HUES48 (cell line): Measurements from ENCODE around the gene RANBP10.

Experiments used
- H3K27ac ChIP-seq: one replicate; pipeline ENCODE4 v1.7.0; 2013; ENCODE audit warnings: low read depth, low read length, inconsistent platforms
- H3K27me3 ChIP-seq: 2 replicates; pipeline ENCODE4 v1.6.1; 2013; ENCODE audit warnings: mild to moderate bottlenecking, low read length; ENCODE audit not compliant: control insufficient read depth, insufficient read depth
- H3K36me3 ChIP-seq: 2 replicates; pipeline ENCODE4 v1.6.1; 2013; ENCODE audit warnings: low read length; ENCODE audit not compliant: control insufficient read depth, insufficient read depth
- H3K4me1 ChIP-seq: 2 replicates; pipeline ENCODE4 v1.6.1; 2013; ENCODE audit warnings: mild to moderate bottlenecking, low read length; ENCODE audit not compliant: control insufficient read depth, insufficient read depth
- H3K4me3 ChIP-seq: 2 replicates; pipeline ENCODE4 v1.5.1; 2013; ENCODE audit warnings: mild to moderate bottlenecking, low read depth, low read length
- H3K9ac ChIP-seq: 2 replicates; pipeline ENCODE4 v1.6.1; 2013; ENCODE audit warnings: mild to moderate bottlenecking, low read depth, low read length, moderate library complexity
- H3K9me3 ChIP-seq: 2 replicates; pipeline ENCODE4 v1.6.1; 2013; ENCODE audit warnings: low read length; ENCODE audit not compliant: control insufficient read depth, insufficient read depth

Gene RANBP10

GRCh38 chr16:67806428-67807147 lies at the start of gene RANBP10, which contains the start of gene TSNAXIP1:
TSS of gene RANBP10 (minus strand) at chr16:67806560. CDS start at chr16:67806536, 24 bp downstream.
TSS of gene TSNAXIP1 (plus strand) at chr16:67806889. CDS start at chr16:67807150, 261 bp downstream.
- H3K27ac ChIP-seq: peak within 1 kb of the TSS; percentile 88
- no peaks in the 10 kb centered on the region for H3K9me3 ChIP-seq
- H3K4me3 ChIP-seq: peak within 1 kb of the TSS; percentile 97
- peaks cover 18% of the 10 kb centered on the region for H3K36me3 ChIP-seq
- no peaks in the 10 kb centered on the region for H3K27me3 ChIP-seq
- H3K9ac ChIP-seq: peak within 1 kb of the TSS; percentile 82
- H3K4me1 ChIP-seq: no peaks in the 10 kb centered on the region

- Histone ChIP-seq H3K27me3 (no peaks in the 10 kb centered on the region), H3K27ac (no peak overlapping the region), H3K36me3 (peaks cover 18% of the 10 kb centered on the region), H3K4me3 (no peak overlapping the region), H3K9me3 (no peaks in the 10 kb centered on the region), H3K4me1 (peaks cover 30% of the 10 kb centered on the region), H3K9ac (no peak overlapping the region)
These were observed 49.4 kb upstream of the RANBP10 start for GRCh38 chr16:67855789-67856188.

- peaks cover 15% of the 10 kb centered on the region; the same call in 1 of the 2 replicates for H3K36me3 ChIP-seq
- no peak overlapping the region for H3K4me3 ChIP-seq
- H3K4me1 ChIP-seq: peaks cover 30% of the 10 kb centered on the region
- no peaks in the 10 kb centered on the region for H3K27me3 ChIP-seq
- H3K27ac ChIP-seq: no peak overlapping the region
- no peak overlapping the region for H3K9ac ChIP-seq
- H3K9me3 ChIP-seq: no peaks in the 10 kb centered on the region
These were observed 47.3 kb upstream of the RANBP10 start for GRCh38 chr16:67853670-67854069.

- H3K9ac ChIP-seq: peak overlapping the region; percentile 90; the same call in 1 of the 2 replicates
- H3K27me3 ChIP-seq: no peaks in the 10 kb centered on the region
- peak overlapping the region; percentile 97 for H3K27ac ChIP-seq
- no peaks in the 10 kb centered on the region for H3K9me3 ChIP-seq
- H3K36me3 ChIP-seq: peaks cover 12% of the 10 kb centered on the region; the same call in 1 of the 2 replicates
- peak overlapping the region; percentile 95 for H3K4me3 ChIP-seq
- H3K4me1 ChIP-seq: peaks cover 28% of the 10 kb centered on the region
These were observed 41.8 kb upstream of the RANBP10 start for GRCh38 chr16:67848118-67848517.

GRCh38 chr16:67847064-67847861 lies 40.9 kb upstream of the RANBP10 start, which contains the start of gene CENPT:
TSS of gene CENPT (minus strand) at chr16:67847693. CDS start at chr16:67833859, 13,834 bp downstream.
- Histone ChIP-seq H3K4me3 (peak within 1 kb of the TSS; percentile 95), H3K27me3 (no peaks in the 10 kb centered on the region), H3K9ac (peak within 1 kb of the TSS; percentile 90), H3K9me3 (no peaks in the 10 kb centered on the region), H3K36me3 (peaks cover 12% of the 10 kb centered on the region; the same call in 1 of the 2 replicates), H3K27ac (peak within 1 kb of the TSS; percentile 97), H3K4me1 (peaks cover 28% of the 10 kb centered on the region)

- H3K27me3 ChIP-seq: no peaks in the 10 kb centered on the region
- H3K36me3 ChIP-seq: peaks cover 12% of the 10 kb centered on the region; the same call in 1 of the 2 replicates
- peak within 1 kb of the TSS; percentile 95 for H3K4me3 ChIP-seq
- peaks cover 30% of the 10 kb centered on the region for H3K4me1 ChIP-seq
- peak within 1 kb of the TSS; percentile 90 for H3K9ac ChIP-seq
- no peaks in the 10 kb centered on the region for H3K9me3 ChIP-seq
- peak within 1 kb of the TSS; percentile 97 for H3K27ac ChIP-seq
These were observed 40.1 kb upstream of the RANBP10 start, which contains the start of gene NUTF2 for GRCh38 chr16:67846320-67847063. TSS of gene NUTF2 (plus strand) at chr16:67846933. CDS start at chr16:67865131, 18,198 bp downstream.

DNA sequence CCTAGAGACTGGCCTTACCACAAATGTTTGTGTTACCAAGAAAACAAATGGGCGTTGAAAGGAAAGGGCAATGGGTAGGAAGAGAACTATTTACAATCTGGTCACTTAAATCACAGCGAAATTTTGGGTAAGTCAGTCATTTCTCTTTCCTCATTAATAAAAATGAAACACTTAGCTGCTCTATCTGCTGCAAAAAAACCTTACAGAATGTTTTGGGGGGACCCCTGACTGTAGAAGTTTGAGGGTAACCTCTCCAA lies 39.6 kb upstream of the RANBP10 start:
- no peaks in the 10 kb centered on the region for H3K27me3 ChIP-seq
- peaks cover 12% of the 10 kb centered on the region; the same call in 1 of the 2 replicates for H3K36me3 ChIP-seq
- peak overlapping the region; percentile 50 for H3K9ac ChIP-seq
- H3K4me3 ChIP-seq: peak overlapping the region; percentile 95
- H3K4me1 ChIP-seq: peaks cover 34% of the 10 kb centered on the region
- no peaks in the 10 kb centered on the region for H3K9me3 ChIP-seq
- H3K27ac ChIP-seq: peak overlapping the region; percentile 97

- no peaks in the 10 kb centered on the region for H3K27me3 ChIP-seq
- no peak overlapping the region for H3K9ac ChIP-seq
- H3K4me1 ChIP-seq: peaks cover 34% of the 10 kb centered on the region
- H3K36me3 ChIP-seq: peaks cover 12% of the 10 kb centered on the region; the same call in 1 of the 2 replicates
- H3K9me3 ChIP-seq: no peaks in the 10 kb centered on the region
- peak overlapping the region; percentile 97 for H3K27ac ChIP-seq
- H3K4me3 ChIP-seq: peak overlapping the region; percentile 95
These were observed 39.1 kb upstream of the RANBP10 start for GRCh38 chr16:67845291-67846062.

- Histone ChIP-seq H3K36me3 (peaks cover 12% of the 10 kb centered on the region; the same call in 1 of the 2 replicates), H3K9me3 (no peaks in the 10 kb centered on the region), H3K27ac (no peak overlapping the region), H3K27me3 (no peaks in the 10 kb centered on the region), H3K9ac (no peak overlapping the region), H3K4me3 (peak overlapping the region; percentile 84), H3K4me1 (peaks cover 34% of the 10 kb centered on the region)
These were observed 38.1 kb upstream of the RANBP10 start for GRCh38 chr16:67844497-67844896.

- H3K4me1 ChIP-seq: peaks cover 34% of the 10 kb centered on the region
These were observed 37.0 kb upstream of the RANBP10 start for GRCh38 chr16:67843343-67843765.

More at GRCh38 chr16:67843343-67843765, 37.0 kb upstream of the RANBP10 start:
- Histone ChIP-seq H3K9me3 (no peaks in the 10 kb centered on the region), H3K4me3 (peak overlapping the region; percentile 84), H3K27ac (no peak overlapping the region), H3K9ac (no peak overlapping the region), H3K36me3 (peaks cover 8% of the 10 kb centered on the region; the same call in 1 of the 2 replicates), H3K27me3 (no peaks in the 10 kb centered on the region)
